ENCODE data around the gene ARID1B.
A peak's percentile ranks its signal among the peaks of the same experiment; 100 is the strongest.

Gene ARID1B

DNA sequence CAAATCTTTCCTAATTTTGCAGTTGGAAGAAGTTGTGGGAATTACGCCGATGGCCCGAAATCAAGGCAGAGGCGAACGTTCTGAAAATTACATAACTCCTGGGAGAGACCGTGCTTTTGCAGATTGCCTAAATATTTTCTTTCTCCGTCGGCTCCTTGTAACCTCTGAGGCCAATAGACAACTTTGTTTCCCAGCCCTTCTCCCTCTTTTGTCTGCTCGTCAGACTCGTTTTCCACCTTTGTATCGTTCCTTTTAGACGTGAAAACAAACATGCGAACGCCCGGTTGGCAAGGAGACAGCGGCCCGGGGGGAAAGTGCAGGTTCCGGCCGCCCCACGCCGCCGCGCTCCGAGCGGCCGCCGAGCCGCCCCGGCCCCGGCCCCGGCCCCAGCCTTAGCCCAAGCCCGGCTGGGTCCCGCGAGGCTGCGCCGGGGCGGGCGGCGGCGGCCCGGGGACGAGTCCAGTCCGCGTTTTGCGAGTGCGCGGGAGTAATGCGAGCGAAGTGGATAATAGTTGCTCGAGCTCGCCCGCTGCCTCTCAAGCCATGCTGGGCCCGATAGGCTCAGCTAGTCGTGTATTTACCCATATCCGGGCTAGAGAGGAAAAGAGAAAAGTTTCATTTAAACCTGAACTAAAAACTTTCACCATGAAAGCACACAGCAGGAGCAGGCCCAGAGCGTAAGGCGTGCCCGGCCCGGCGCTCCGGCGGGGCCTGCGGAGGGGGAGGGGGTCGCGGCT lies at the start of gene ARID1B:
ARID1B (plus strand) TSS at position 539 of the 737 bp plus-strand sequence. CDS start 303 bp downstream, outside the sequence.
- peak within 1 kb of the TSS; percentile 92 for H3K4me3 ChIP-seq (ENCODE audit: insufficient read depth, low read length, poor library complexity, severe bottlenecking)
- H3K9me2 ChIP-seq (replicated peaks; ENCODE audit: insufficient read depth, low read length) = no peaks in the 10 kb centered on the region
- no peaks in the 10 kb centered on the region for H3K9me3 ChIP-seq (ENCODE audit: insufficient read depth, low read length)
- H3F3A ChIP-seq (ENCODE audit: insufficient read depth) = peaks cover 28% of the 10 kb centered on the region
- H4K20me1 ChIP-seq (ENCODE audit: low read depth, low read length) = peaks cover 13% of the 10 kb centered on the region
- H3K79me2 ChIP-seq (ENCODE audit: insufficient read depth, low read length) = peaks cover 24% of the 10 kb centered on the region
- H3K27me3 ChIP-seq (ENCODE audit: low read length) = no peaks in the 10 kb centered on the region
- H3K36me3 ChIP-seq (ENCODE audit: low read length) = peaks cover 6% of the 10 kb centered on the region; the same call in 1 of the 2 replicates
- H3K27ac ChIP-seq (ENCODE audit: low read depth, low read length) = peak within 1 kb of the TSS; percentile 96
- peak within 1 kb of the TSS; percentile 57 for H2AFZ ChIP-seq (ENCODE audit: low read depth, low read length, severe bottlenecking)
- TF ChIP-seq, protein P1, sequence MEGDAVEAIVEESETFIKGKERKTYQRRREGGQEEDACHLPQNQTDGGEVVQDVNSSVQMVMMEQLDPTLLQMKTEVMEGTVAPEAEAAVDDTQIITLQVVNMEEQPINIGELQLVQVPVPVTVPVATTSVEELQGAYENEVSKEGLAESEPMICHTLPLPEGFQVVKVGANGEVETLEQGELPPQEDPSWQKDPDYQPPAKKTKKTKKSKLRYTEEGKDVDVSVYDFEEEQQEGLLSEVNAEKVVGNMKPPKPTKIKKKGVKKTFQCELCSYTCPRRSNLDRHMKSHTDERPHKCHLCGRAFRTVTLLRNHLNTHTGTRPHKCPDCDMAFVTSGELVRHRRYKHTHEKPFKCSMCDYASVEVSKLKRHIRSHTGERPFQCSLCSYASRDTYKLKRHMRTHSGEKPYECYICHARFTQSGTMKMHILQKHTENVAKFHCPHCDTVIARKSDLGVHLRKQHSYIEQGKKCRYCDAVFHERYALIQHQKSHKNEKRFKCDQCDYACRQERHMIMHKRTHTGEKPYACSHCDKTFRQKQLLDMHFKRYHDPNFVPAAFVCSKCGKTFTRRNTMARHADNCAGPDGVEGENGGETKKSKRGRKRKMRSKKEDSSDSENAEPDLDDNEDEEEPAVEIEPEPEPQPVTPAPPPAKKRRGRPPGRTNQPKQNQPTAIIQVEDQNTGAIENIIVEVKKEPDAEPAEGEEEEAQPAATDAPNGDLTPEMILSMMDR (IDR thresholded peaks at IDR 0.05; ENCODE audit: insufficient read depth, low read length, poor library complexity, severe bottlenecking) = no peak
- TF ChIP-seq EZH2phosphoT487 (conservative IDR thresholded peaks at IDR 0.05; ENCODE audit: low read length) = no peak
- H3K4me2 ChIP-seq (ENCODE audit: low read depth, low read length, poor library complexity, severe bottlenecking) = peak within 1 kb of the TSS; percentile 95
- peak within 1 kb of the TSS; percentile 88 for H3K9ac ChIP-seq (ENCODE audit: low read length)

DNA sequence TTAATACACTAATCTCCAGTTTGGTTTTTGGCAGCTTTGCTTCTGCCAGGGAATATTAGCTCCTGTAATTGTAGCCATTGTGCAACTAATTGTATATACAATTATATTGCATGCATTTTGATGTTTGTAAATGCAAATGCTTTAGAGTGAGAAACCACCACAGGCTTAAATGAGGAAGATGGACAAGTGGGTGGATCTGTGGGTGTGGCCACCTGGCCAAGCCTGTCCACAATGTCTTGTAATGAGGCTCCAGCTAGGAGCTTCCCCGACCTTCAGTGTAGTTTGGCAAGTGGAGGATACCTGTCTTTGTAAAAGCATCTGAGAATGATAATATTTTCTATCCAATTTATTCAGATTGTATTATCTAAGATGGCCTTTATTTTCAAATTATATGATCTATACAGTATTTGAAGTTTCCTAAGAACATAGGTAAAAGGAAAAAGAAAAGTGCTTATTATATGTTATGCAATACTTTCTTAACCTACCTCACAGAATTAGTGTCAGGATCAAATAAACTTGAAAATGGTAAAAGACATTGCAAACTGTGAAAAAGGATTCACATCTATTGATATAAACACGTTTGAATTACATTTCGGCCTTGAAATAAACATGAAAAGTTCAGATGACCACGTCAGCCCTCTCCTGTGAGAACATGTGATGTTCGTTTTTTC lies 49.3 kb upstream of the ARID1B start:
- Histone ChIP-seq H3K36me3 (ENCODE audit: low read length) (no peaks in the 10 kb centered on the region), H3K27ac (ENCODE audit: low read depth, low read length) (no peak overlapping the region), H3K9me2 (replicated peaks; ENCODE audit: insufficient read depth, low read length) (no peaks in the 10 kb centered on the region), H3K4me3 (ENCODE audit: insufficient read depth, low read length, poor library complexity, severe bottlenecking) (no peak overlapping the region), H2AFZ (ENCODE audit: low read depth, low read length, severe bottlenecking) (no peak overlapping the region), H3K27me3 (ENCODE audit: low read length) (no peaks in the 10 kb centered on the region), H4K20me1 (ENCODE audit: low read depth, low read length) (no peaks in the 10 kb centered on the region), H3K79me2 (ENCODE audit: insufficient read depth, low read length) (no peaks in the 10 kb centered on the region), H3K9me3 (ENCODE audit: insufficient read depth, low read length) (no peaks in the 10 kb centered on the region), H3K9ac (ENCODE audit: low read length) (no peak overlapping the region), H3F3A (ENCODE audit: insufficient read depth) (0 out of 2 replicates have a peak, but pooled peaks cover 4% of the 10 kb centered on the region), H3K4me2 (ENCODE audit: low read depth, low read length, poor library complexity, severe bottlenecking) (no peak overlapping the region)
- TF ChIP-seq, protein P1 (IDR thresholded peaks at IDR 0.05; ENCODE audit: insufficient read depth, low read length, poor library complexity, severe bottlenecking) = no peak
- TF ChIP-seq EZH2phosphoT487 (conservative IDR thresholded peaks at IDR 0.05; ENCODE audit: low read length) = no peak

DNA sequence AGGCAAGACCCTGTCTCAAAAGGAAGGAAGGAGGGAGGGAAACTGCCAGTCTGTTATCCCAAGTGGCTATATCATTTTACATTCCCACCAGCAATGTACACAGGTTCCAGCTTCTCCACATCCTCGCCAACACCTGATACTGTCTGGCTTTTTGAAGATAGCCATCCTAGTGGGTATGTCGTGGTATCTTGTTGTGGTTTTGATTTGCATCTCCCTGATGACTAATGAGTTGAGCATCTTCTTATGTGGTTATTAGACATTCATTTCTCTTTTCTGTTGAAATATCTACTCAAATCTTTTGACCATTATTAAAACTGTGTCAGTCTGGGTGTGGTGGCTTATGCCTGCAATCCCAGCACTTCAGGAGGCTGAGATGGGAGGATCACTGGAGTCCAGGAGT lies 47.9 kb upstream of the ARID1B start:
- Histone ChIP-seq H3K27me3 (ENCODE audit: low read length) (no peaks in the 10 kb centered on the region), H3K4me3 (ENCODE audit: insufficient read depth, low read length, poor library complexity, severe bottlenecking) (no peak overlapping the region), H3K9me2 (replicated peaks; ENCODE audit: insufficient read depth, low read length) (no peaks in the 10 kb centered on the region), H3F3A (ENCODE audit: insufficient read depth) (0 out of 2 replicates have a peak, but pooled peaks cover 4% of the 10 kb centered on the region), H4K20me1 (ENCODE audit: low read depth, low read length) (no peaks in the 10 kb centered on the region), H3K4me2 (ENCODE audit: low read depth, low read length, poor library complexity, severe bottlenecking) (no peak overlapping the region), H3K9me3 (ENCODE audit: insufficient read depth, low read length) (no peaks in the 10 kb centered on the region), H3K27ac (ENCODE audit: low read depth, low read length) (no peak overlapping the region), H3K9ac (ENCODE audit: low read length) (no peak overlapping the region), H3K36me3 (ENCODE audit: low read length) (no peaks in the 10 kb centered on the region), H3K79me2 (ENCODE audit: insufficient read depth, low read length) (no peaks in the 10 kb centered on the region), H2AFZ (ENCODE audit: low read depth, low read length, severe bottlenecking) (no peak overlapping the region)
- no peak for TF ChIP-seq EZH2phosphoT487 (conservative IDR thresholded peaks at IDR 0.05; ENCODE audit: low read length)
- TF ChIP-seq, protein P1 (IDR thresholded peaks at IDR 0.05; ENCODE audit: insufficient read depth, low read length, poor library complexity, severe bottlenecking) = no peak
